K562 (cell line): ENCODE results near the gene ADGRF5. TPM values are rescaled to one million over a fixed set of nuclear protein-coding genes. Genes with fewer than 3 reads are reported as not detected.

Source experiments
- ATAC-seq: fragments of 200-7000 bp; cut with Tn5 transposase; 3 replicates; pipeline ENCODE4 v1.9.1; 2020; ENCODE audit warnings: moderate library complexity
- BruUV-seq: library from RNA; stranded (reverse); fragments of 400-500 nt; replicated peaks from 2 replicates; lab custom pipeline; 2021; lab: Mats Ljungman, UMichigan
- CTCF ChIA-PET: fragments of 300-600 bp; formaldehyde crosslinking; extraction: SDS; loops from one replicate; lab custom pipeline; 2021; ENCODE audit warnings: low intra/inter-chr PET ratio; lab: Yijun Ruan, JAX
- POLR2A ChIA-PET: fragments of 300-600, 350-650 bp; sonication (Branson Sonifier 250); formaldehyde crosslinking; extraction: SDS; loops from one replicate; lab custom pipeline; 2021; ENCODE audit warnings: antibody characterized with exemption, inconsistent platforms; lab: Yijun Ruan, JAX
- DNase-seq, 4 experiments: peaks; one replicate each; pipeline versions ENCODE4 v3.0.0 to v3.0.0-alpha.2; 2011 to 2018; ENCODE audit warnings: low spot score in 3 of 4, mixed read lengths in 3 of 4; ENCODE audit errors: extremely low read depth in 1 of 4
- FAIRE-seq: peaks from 2 replicates; lab custom pipeline; 2011; peaks lifted over from hg19 to GRCh38; lab: Jason Lieb, UNC
- H2AFZ ChIP-seq: 2 replicates; pipeline ENCODE4 v1.6.0; 2011; ENCODE audit warnings: low read depth, low read length, control low read depth, inconsistent platforms
- H3K27ac ChIP-seq: fragments of 200-600 bp; 3 replicates; pipeline ENCODE4 v1.8.0; 2011; ENCODE audit warnings: low read depth, mild to moderate bottlenecking, control low read depth, inconsistent platforms, low read length, moderate library complexity, mixed read lengths; ENCODE audit errors: extremely low read depth
- H3K27me3 ChIP-seq, 2 experiments: fragments of 300-600 bp in 1 of 2; 2 replicates in 1 of 2; 3 replicates in 1 of 2; pipeline versions ENCODE4 v1.6.0 to v1.8.0; 2011; ENCODE audit warnings: inconsistent platforms in 2 of 2, low read length in 2 of 2, mild to moderate bottlenecking in 1 of 2, mixed read lengths in 1 of 2, moderate library complexity in 1 of 2; ENCODE audit not compliant: control insufficient read depth in 2 of 2, insufficient read depth in 2 of 2
- H3K36me3 ChIP-seq: fragments of 300-600 bp; 3 replicates; pipeline ENCODE4 v1.8.0; 2011; ENCODE audit warnings: mild to moderate bottlenecking, low read length, inconsistent platforms; ENCODE audit not compliant: control insufficient read depth, insufficient read depth
- H3K4me1 ChIP-seq, 2 experiments: fragments of 200-600 bp in 1 of 2; replicated peaks in 1 of 2; 2 replicates in 1 of 2; 3 replicates in 1 of 2; pipeline versions ENCODE4 v1.5.1 to v1.8.0; 2011; ENCODE audit warnings: inconsistent platforms in 2 of 2, low read length in 2 of 2, mild to moderate bottlenecking in 1 of 2, mixed read lengths in 1 of 2, moderate library complexity in 1 of 2; ENCODE audit not compliant: control insufficient read depth in 2 of 2, insufficient read depth in 2 of 2
- H3K4me2 ChIP-seq: 2 replicates; pipeline ENCODE4 v1.6.1; 2011; ENCODE audit warnings: low read length, control low read depth, inconsistent platforms, mixed read lengths; ENCODE audit not compliant: insufficient read depth
- H3K4me3 ChIP-seq: fragments of 200-600 bp; sonication (generic), shearing (Covaris generic); 2 replicates; pipeline ENCODE4 v1.5.1; 2016; ENCODE audit warnings: control low read depth, inconsistent platforms
- H3K79me2 ChIP-seq: fragments of 200-600 bp; 3 replicates; pipeline ENCODE4 v1.8.0; 2011; ENCODE audit warnings: low read length, inconsistent platforms; ENCODE audit not compliant: control insufficient read depth, insufficient read depth
- H3K9ac ChIP-seq, 2 experiments: 2 replicates each; pipeline versions ENCODE4 v1.6.0 to v1.6.1; 2011; ENCODE audit warnings: low read depth in 2 of 2, low read length in 2 of 2, control low read depth in 1 of 2, inconsistent platforms in 1 of 2, mild to moderate bottlenecking in 1 of 2, mixed read lengths in 1 of 2; ENCODE audit not compliant: insufficient read depth in 1 of 2
- H3K9me1 ChIP-seq: one replicate; pipeline ENCODE4 v1.6.0; 2011; ENCODE audit warnings: inconsistent platforms, mild to moderate bottlenecking, low read length, moderate library complexity; ENCODE audit not compliant: control insufficient read depth, insufficient read depth
- H3K9me3 ChIP-seq: replicated peaks from 2 replicates; pipeline ENCODE4 v1.5.1; 2011; ENCODE audit warnings: low read depth, low read length, inconsistent platforms; ENCODE audit not compliant: control insufficient read depth, insufficient read depth
- H4K20me1 ChIP-seq: replicated peaks from 2 replicates; pipeline ENCODE4 v1.6.1; 2011; ENCODE audit warnings: low read length, inconsistent platforms, mixed read lengths; ENCODE audit not compliant: control insufficient read depth, insufficient read depth
- BRD4 ChIP-seq: fragments of 200-600 bp; sonication (generic); IDR thresholded peaks from 2 replicates; pipeline ENCODE4 v1.6.1; 2017; ENCODE audit warnings: inconsistent platforms
- CBX2 ChIP-seq: fragments of 200-600 bp; sonication (generic); IDR thresholded peaks from one replicate; pipeline ENCODE4 v1.6.1; 2012; ENCODE audit warnings: mild to moderate bottlenecking, low read length, inconsistent platforms; ENCODE audit not compliant: insufficient read depth, poor library complexity, severe bottlenecking
- CREM ChIP-seq: IDR thresholded peaks from 2 replicates; pipeline ENCODE4 v1.6.1; 2014; ENCODE audit warnings: antibody characterized with exemption, low read depth
- HDAC1 ChIP-seq, 2 experiments: fragments of 450-650 bp; IDR thresholded peaks; 2 replicates each; pipeline ENCODE4 v1.6.1; 2016 to 2017; ENCODE audit warnings: inconsistent platforms in 1 of 2, mild to moderate bottlenecking in 1 of 2, moderate library complexity in 1 of 2
- IRF1 ChIP-seq: sonication (generic); formaldehyde crosslinking; IDR thresholded peaks from 2 replicates; pipeline ENCODE4 v1.8.0; 2022; ENCODE audit warnings: missing genetic modification reagents, mild to moderate bottlenecking, borderline replicate concordance
- IRF2 ChIP-seq: sonication (generic); formaldehyde crosslinking; IDR thresholded peaks from 2 replicates; pipeline ENCODE4 v1.8.1; 2022; ENCODE audit warnings: mild to moderate bottlenecking, missing genetic modification reagents
- L3MBTL2 ChIP-seq: fragments of 450-650 bp; IDR thresholded peaks from 2 replicates; pipeline ENCODE4 v1.6.1; 2016; ENCODE audit warnings: mild to moderate bottlenecking, moderate library complexity
- LEF1 ChIP-seq: fragments of 450-650 bp; IDR thresholded peaks from 2 replicates; pipeline ENCODE4 v1.6.1; 2016; ENCODE audit warnings: mild to moderate bottlenecking
- MCM7 ChIP-seq, 2 experiments: fragments of 450-650 bp; IDR thresholded peaks; 2 replicates each; pipeline ENCODE4 v1.6.1; 2016 to 2018
- RFX5 ChIP-seq: IDR thresholded peaks from 2 replicates; pipeline ENCODE4 v1.6.1; 2011; ENCODE audit warnings: low read depth, mild to moderate bottlenecking, improper control_type of control experiment, low read length
- STAG1 ChIP-seq: sonication (generic); formaldehyde crosslinking; IDR thresholded peaks from 2 replicates; pipeline ENCODE4 v1.5.0; 2020; ENCODE audit warnings: missing genetic modification reagents, borderline replicate concordance
- XRCC5 ChIP-seq: fragments of 200-400 bp; formaldehyde crosslinking; IDR thresholded peaks from 2 replicates; pipeline ENCODE4 v1.6.1; 2017; ENCODE audit warnings: low read depth, mild to moderate bottlenecking, low read length
- ZBTB8A ChIP-seq: fragments of 450-650 bp; IDR thresholded peaks from 2 replicates; pipeline ENCODE4 v1.6.1; 2018; ENCODE audit warnings: mild to moderate bottlenecking, moderate library complexity; ENCODE audit not compliant: partially characterized antibody
- ZNF589 ChIP-seq: fragments of 200-800 bp; sonication (Bioruptor generic); IDR thresholded peaks from 2 replicates; pipeline ENCODE4 v1.6.1; 2016; ENCODE audit warnings: low read depth, missing genetic modification characterization, missing compliant biosample characterization
- ZNF717 ChIP-seq: fragments of 250-450 bp; sonication (Bioruptor Pico); IDR thresholded peaks from 2 replicates; pipeline ENCODE4 v1.5.0; 2021
- ZNF830 ChIP-seq: fragments of 250-450 bp; sonication (Bioruptor Pico); IDR thresholded peaks from 2 replicates; pipeline ENCODE4 v1.5.0; 2021; ENCODE audit warnings: mild to moderate bottlenecking
- ZSCAN29 ChIP-seq: fragments of 450-650 bp; IDR thresholded peaks from 2 replicates; pipeline ENCODE4 v1.6.1; 2017
- in situ Hi-C: fragments of 300-500 bp; cut with MboI; formaldehyde crosslinking; loops from 4 replicates; pipeline ENCODE4 v1.15.0; 2018; ENCODE audit warnings: inconsistent platforms, mixed read lengths
- intact Hi-C: fragments of 100-400 bp; cut with micrococcal nuclease; formaldehyde crosslinking; loops from 2 replicates; pipeline ENCODE4 v1.14.2; 2022
- polyA plus RNA-seq, 8 experiments: library from polyadenylated mRNA; depleted of rRNA in 4 of 8; stranded (reverse) in 5 of 8; unstranded in 3 of 8; fragments of >200 nt; fragmentation: Nextera tagmentation in 2 of 8; fragmentation: Illumina TruSeq in 1 of 8; extraction: Ambion mirVana in 2 of 8; extraction: Trizol in 1 of 8; gene quantifications; 2 replicates each; pipeline versions ENCODE4 v1.2.1 to v1.2.3, GENCODE V29; 2011 to 2014; ENCODE audit warnings: inconsistent platforms in 1 of 8, missing spikeins in 1 of 8
- total RNA-seq, 7 experiments: library from RNA; depleted of rRNA in 6 of 7; stranded (reverse); fragments of >200 nt in 6 of 7; fragmentation: Illumina TruSeq in 2 of 7; extraction: Trizol in 2 of 7; gene quantifications; 2 replicates each; pipeline versions ENCODE4 v1.2.1 to v1.2.3, GENCODE V29; 2011 to 2021; ENCODE audit warnings: low replicate concordance in 1 of 7
- TF ChIP-seq, protein P1 (sequence below): fragments of 250-450 bp; sonication (Bioruptor Pico); IDR thresholded peaks from 2 replicates; pipeline ENCODE4 v1.5.0; 2020; ENCODE audit warnings: mild to moderate bottlenecking, borderline replicate concordance
- TF ChIP-seq, protein P2 (sequence below), 3 experiments: fragments of 200-800 bp in 1 of 3; sonication (Bioruptor generic) in 1 of 3; sonication (generic) in 1 of 3; formaldehyde crosslinking in 1 of 3; IDR thresholded peaks; 2 replicates each; pipeline versions ENCODE4 v1.6.1 to v1.8.0; 2016 to 2022; ENCODE audit warnings: mild to moderate bottlenecking in 2 of 3, missing compliant biosample characterization in 2 of 3, missing genetic modification characterization in 2 of 3, missing genetic modification reagents in 1 of 3

Gene ADGRF5
- total and polyA plus RNA-seq, 9 of the 15 experiments (the other 6 are each of a cell fraction or from before 2014, with no cell fraction given) = 0.07 TPM; not detected in 8

GRCh38 chr6:46963626-46964025 lies 41.9 kb upstream of the ADGRF5 start (continued):
- TF ChIP-seq ZNF830 = no peak
- TF ChIP-seq MCM7 (IDR thresholded peaks at IDR 0.05) = no peak
- TF ChIP-seq LEF1 = no peak
- TF ChIP-seq CBX2 = no peak
- no peak for TF ChIP-seq STAG1

- no peaks in the 10 kb centered on the region for H3K36me3 ChIP-seq
- no peaks in the 10 kb centered on the region for H3K9me1 ChIP-seq
- H2AFZ ChIP-seq = no peak overlapping the region
- H3K27ac ChIP-seq = no peak overlapping the region
- TF ChIP-seq IRF2 (no peak), RFX5 (no peak), BRD4 (no peak), ZNF717 (CRISPR knock-in tag) (no peak), ZNF589 (CRISPR knock-in tag) (no peak), L3MBTL2 (no peak), IRF1 (no peak), HDAC1 (IDR thresholded peaks at IDR 0.05) (no peak), ZSCAN29 (no peak), CREM (no peak), XRCC5 (no peak), ZBTB8A (no peak)
- TF ChIP-seq, protein P1, sequence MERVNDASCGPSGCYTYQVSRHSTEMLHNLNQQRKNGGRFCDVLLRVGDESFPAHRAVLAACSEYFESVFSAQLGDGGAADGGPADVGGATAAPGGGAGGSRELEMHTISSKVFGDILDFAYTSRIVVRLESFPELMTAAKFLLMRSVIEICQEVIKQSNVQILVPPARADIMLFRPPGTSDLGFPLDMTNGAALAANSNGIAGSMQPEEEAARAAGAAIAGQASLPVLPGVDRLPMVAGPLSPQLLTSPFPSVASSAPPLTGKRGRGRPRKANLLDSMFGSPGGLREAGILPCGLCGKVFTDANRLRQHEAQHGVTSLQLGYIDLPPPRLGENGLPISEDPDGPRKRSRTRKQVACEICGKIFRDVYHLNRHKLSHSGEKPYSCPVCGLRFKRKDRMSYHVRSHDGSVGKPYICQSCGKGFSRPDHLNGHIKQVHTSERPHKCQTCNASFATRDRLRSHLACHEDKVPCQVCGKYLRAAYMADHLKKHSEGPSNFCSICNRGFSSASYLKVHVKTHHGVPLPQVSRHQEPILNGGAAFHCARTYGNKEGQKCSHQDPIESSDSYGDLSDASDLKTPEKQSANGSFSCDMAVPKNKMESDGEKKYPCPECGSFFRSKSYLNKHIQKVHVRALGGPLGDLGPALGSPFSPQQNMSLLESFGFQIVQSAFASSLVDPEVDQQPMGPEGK (CRISPR knock-in tag) = no peak
- TF ChIP-seq, protein P2, sequence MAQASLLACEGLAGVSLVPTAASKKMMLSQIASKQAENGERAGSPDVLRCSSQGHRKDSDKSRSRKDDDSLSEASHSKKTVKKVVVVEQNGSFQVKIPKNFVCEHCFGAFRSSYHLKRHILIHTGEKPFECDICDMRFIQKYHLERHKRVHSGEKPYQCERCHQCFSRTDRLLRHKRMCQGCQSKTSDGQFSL (CRISPR knock-in tag; IDR thresholded peaks at IDR 0.05) = no peak
- TF ChIP-seq, protein P2 (tag; IDR thresholded peaks at IDR 0.05) = no peak
- TF ChIP-seq, all 486 proteins: peak for 0
- intact Hi-C loops = no loop called here
- BruUV-seq = no TSS peak
- H3K79me2 ChIP-seq = no peaks in the 10 kb centered on the region
- CTCF ChIA-PET = no interaction called here
- no peak overlapping the region for H3K4me3 ChIP-seq
- in situ Hi-C loops = no loop called here
- no peaks in the 10 kb centered on the region for H3K9me3 ChIP-seq
- H4K20me1 ChIP-seq = no peaks in the 10 kb centered on the region
- DNase-seq (no peak), FAIRE-seq (no peak), ATAC-seq (no peak)
- no peak overlapping the region for H3K4me2 ChIP-seq
- POLR2A ChIA-PET = interaction anchor here (0.9 to 1.2 kb wide), 3 partner anchors 8 to 18 kb away, joined by 3 to 4 read pairs (median 3); no protein-coding TSS in a partner anchor
- H3K27me3 ChIP-seq = no peaks in the 10 kb centered on the region
- H3K4me1 ChIP-seq = no peaks in the 10 kb centered on the region
- no peak overlapping the region for H3K9ac ChIP-seq
Observed at GRCh38 chr6:46963039-46963438, 41.3 kb upstream of the ADGRF5 start.
